HG02943 (cell line): Measurements from ENCODE around the gene SRPK1.

ENCODE experiments used
- ATAC-seq: cut with Tn5 transposase; IDR thresholded peaks from one replicate; pipeline ENCODE4 v1.9.1; 2021; ENCODE audit warnings: mild to moderate bottlenecking, low read depth, moderate library complexity; ENCODE audit not compliant: unreplicated experiment

The SRPK1 gene

GRCh38 chr6:35787266-35788218 is 133.4 kb downstream of the SRPK1 start:
- ATAC-seq: no peak

GRCh38 chr6:35786810-35787209 is 134.1 kb downstream of the SRPK1 start:
- no peak for ATAC-seq

GRCh38 chr6:35786272-35786671 is 134.6 kb downstream of the SRPK1 start:
- no peak for ATAC-seq

- no peak for ATAC-seq
Measured at GRCh38 chr6:35784200-35784599, 136.7 kb downstream of the SRPK1 start.
